Measurements from ENCODE around the gene NR5A1. TPM values are rescaled to one million over a fixed set of nuclear protein-coding genes. Genes with fewer than 3 reads are reported as not detected.

The NR5A1 gene
- total RNA-seq, 1 experiment from 2014 or later: 0.09 TPM

DNA sequence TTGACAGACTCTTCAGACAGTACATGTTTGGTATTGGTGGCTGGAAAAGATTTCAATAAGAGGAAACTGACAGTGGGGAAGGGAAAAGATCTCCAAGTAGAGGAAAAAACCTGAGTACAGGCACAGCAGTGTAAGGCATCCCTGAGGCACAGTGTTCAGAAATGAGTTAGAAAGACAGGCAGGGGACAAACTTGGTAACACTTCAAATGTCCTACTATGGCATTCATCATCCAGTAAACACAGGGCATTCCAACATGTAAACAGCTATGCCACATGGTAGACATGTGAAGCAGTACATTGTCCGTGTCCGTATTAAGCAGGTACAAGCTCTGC, 45.0 kb upstream of the NR5A1 start:
- Mint-ChIP-seq H3K27ac (ENCODE audit: unreplicated experiment) (no peak overlapping the region), H3K9me3 (ENCODE audit: unreplicated experiment) (no peaks in the 10 kb centered on the region), H3K4me1 (ENCODE audit: low read depth, unreplicated experiment) (no peaks in the 10 kb centered on the region), H3K27me3 (ENCODE audit: insufficient read depth, unreplicated experiment) (no peaks in the 10 kb centered on the region), H3K4me3 (ENCODE audit: unreplicated experiment) (no peak overlapping the region), H3K36me3 (ENCODE audit: insufficient read depth, unreplicated experiment) (peaks cover 5% of the 10 kb centered on the region)
- no peak overlapping the region for H3K4me3 ChIP-seq (ENCODE audit: low read depth, low read length)
- BruUV-seq (replicated peaks): no TSS peak
- peaks cover 9% of the 10 kb centered on the region; the same call in 1 of the 2 replicates for H3K4me1 ChIP-seq
- CTCF ChIA-PET: interaction anchor here (0.8 to 3.3 kb wide), 13 partner anchors 11 to 213 kb away, joined by 3 to 27 read pairs (median 5); no protein-coding TSS in a partner anchor
- no peak for DNase-seq
- H3K9me3 ChIP-seq: no peaks in the 10 kb centered on the region
- H3K27me3 ChIP-seq (replicated peaks; ENCODE audit: control insufficient read depth, insufficient read depth, low read length): no peaks in the 10 kb centered on the region
- intact Hi-C loops (cut with micrococcal nuclease; ENCODE audit: unreplicated experiment): loop anchor here (5.0 kb wide), 2 partner anchors 105 to 200 kb away; no protein-coding TSS in a partner anchor
- TF ChIP-seq, protein P1, sequence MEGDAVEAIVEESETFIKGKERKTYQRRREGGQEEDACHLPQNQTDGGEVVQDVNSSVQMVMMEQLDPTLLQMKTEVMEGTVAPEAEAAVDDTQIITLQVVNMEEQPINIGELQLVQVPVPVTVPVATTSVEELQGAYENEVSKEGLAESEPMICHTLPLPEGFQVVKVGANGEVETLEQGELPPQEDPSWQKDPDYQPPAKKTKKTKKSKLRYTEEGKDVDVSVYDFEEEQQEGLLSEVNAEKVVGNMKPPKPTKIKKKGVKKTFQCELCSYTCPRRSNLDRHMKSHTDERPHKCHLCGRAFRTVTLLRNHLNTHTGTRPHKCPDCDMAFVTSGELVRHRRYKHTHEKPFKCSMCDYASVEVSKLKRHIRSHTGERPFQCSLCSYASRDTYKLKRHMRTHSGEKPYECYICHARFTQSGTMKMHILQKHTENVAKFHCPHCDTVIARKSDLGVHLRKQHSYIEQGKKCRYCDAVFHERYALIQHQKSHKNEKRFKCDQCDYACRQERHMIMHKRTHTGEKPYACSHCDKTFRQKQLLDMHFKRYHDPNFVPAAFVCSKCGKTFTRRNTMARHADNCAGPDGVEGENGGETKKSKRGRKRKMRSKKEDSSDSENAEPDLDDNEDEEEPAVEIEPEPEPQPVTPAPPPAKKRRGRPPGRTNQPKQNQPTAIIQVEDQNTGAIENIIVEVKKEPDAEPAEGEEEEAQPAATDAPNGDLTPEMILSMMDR (IDR thresholded peaks at IDR 0.05; ENCODE audit: insufficient read depth in 1 of 2, low read depth in 1 of 2, low read length in 1 of 2, severe bottlenecking in 1 of 2, unreplicated experiment in 1 of 2): no peak
- no peaks in the 10 kb centered on the region for H3K36me3 ChIP-seq (ENCODE audit: control insufficient read depth, insufficient read depth, low read length)
- POLR2A ChIA-PET: interaction anchor here (1.7 kb wide), 1 partner anchor 65 kb away, joined by 4 read pairs; no protein-coding TSS in a partner anchor

DNA sequence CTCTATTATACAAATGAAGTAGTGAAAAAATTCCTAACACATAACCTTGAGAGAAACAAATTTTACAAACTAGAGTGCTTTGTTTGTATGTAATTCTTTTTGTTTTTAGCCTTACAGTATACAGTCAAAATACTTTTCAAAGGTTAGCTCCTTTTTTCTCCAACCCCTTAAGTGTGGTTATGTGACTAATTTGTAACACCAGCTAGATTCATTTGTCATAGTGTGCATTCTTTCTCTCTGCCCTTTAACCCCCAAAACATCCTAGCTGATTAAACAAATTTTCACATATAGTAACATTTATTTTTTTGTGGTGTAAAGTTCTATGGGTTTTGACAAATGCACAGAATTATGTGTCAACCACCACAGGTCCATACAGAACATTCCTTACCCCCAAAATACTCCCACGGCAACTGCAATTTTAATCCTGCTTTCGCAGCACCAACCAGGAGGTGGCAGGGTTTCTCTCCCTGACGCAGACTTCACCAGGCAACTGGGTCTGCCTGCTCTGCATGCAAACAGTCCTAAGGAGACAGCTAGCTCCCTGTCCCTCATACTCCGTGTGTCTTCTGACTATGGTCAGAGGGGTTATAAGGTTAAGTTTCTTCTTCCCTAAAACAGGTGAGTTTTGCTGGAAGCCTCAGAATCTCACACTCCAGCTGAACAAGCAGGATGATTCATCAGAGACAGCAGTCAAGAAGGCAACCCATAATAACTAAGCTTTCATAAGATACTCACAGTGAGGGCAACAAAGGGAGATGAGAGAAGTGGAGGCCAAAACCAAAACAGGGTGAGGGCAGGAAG, 44.5 kb upstream of the NR5A1 start:
- intact Hi-C loops (cut with micrococcal nuclease; ENCODE audit: unreplicated experiment): loop anchor here (1.0 to 5.0 kb wide), 4 partner anchors 66 to 201 kb away; no protein-coding TSS in a partner anchor
- Histone ChIP-seq H3K4me1 (peaks cover 9% of the 10 kb centered on the region; the same call in 1 of the 2 replicates), H3K36me3 (ENCODE audit: control insufficient read depth, insufficient read depth, low read length) (no peaks in the 10 kb centered on the region), H3K27me3 (replicated peaks; ENCODE audit: control insufficient read depth, insufficient read depth, low read length) (no peaks in the 10 kb centered on the region), H3K4me3 (ENCODE audit: low read depth, low read length) (no peak overlapping the region), H3K9me3 (no peaks in the 10 kb centered on the region)
- Mint-ChIP-seq H3K4me1 (ENCODE audit: low read depth, unreplicated experiment) (no peaks in the 10 kb centered on the region), H3K9me3 (ENCODE audit: unreplicated experiment) (no peaks in the 10 kb centered on the region), H3K27me3 (ENCODE audit: insufficient read depth, unreplicated experiment) (no peaks in the 10 kb centered on the region), H3K36me3 (ENCODE audit: insufficient read depth, unreplicated experiment) (peaks cover 5% of the 10 kb centered on the region), H3K4me3 (ENCODE audit: unreplicated experiment) (no peak overlapping the region), H3K27ac (ENCODE audit: unreplicated experiment) (no peak overlapping the region)
- no TSS peak for BruUV-seq (replicated peaks)
- TF ChIP-seq, protein P1 (IDR thresholded peaks at IDR 0.05; ENCODE audit: insufficient read depth in 1 of 2, low read depth in 1 of 2, low read length in 1 of 2, severe bottlenecking in 1 of 2, unreplicated experiment in 1 of 2): peak; percentile 69 to 78
- ChIA-PET POLR2A (interaction anchor here (1.7 kb wide), 1 partner anchor 66 kb away, joined by 4 read pairs; no protein-coding TSS in a partner anchor), CTCF (interaction anchor here (0.5 to 3.3 kb wide), 16 partner anchors 12 to 310 kb away, joined by 3 to 27 read pairs (median 4); no protein-coding TSS in a partner anchor)
- peak; percentile 70 to 77 for DNase-seq

DNA sequence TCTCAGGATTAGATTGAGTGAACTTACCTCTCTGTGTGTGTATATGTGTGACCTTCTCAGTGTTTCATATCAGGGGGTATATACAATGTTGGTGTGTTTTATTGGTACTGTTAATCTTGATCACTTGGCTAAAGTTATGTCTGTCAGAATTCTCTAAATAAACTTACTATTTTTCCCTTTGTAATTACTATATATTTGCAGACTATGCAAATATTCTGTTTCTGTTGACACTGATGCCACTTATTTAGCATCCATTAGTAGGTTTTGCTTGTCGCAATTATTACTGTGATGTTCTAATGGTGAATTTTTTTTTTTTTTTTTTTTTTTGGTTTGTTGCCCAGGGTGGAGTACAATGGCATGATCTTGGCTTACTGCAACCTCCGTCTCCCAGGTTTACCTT, 42.9 kb upstream of the NR5A1 start:
- H3K4me1 Mint-ChIP-seq (ENCODE audit: low read depth, unreplicated experiment): no peaks in the 10 kb centered on the region
- no peak overlapping the region for H3K4me3 Mint-ChIP-seq (ENCODE audit: unreplicated experiment)
- Histone ChIP-seq H3K4me3 (ENCODE audit: low read depth, low read length) (no peak overlapping the region), H3K9me3 (no peaks in the 10 kb centered on the region), H3K27me3 (replicated peaks; ENCODE audit: control insufficient read depth, insufficient read depth, low read length) (no peaks in the 10 kb centered on the region), H3K36me3 (ENCODE audit: control insufficient read depth, insufficient read depth, low read length) (no peaks in the 10 kb centered on the region), H3K4me1 (peaks cover 9% of the 10 kb centered on the region; the same call in 1 of the 2 replicates)
- no peak for DNase-seq
- TF ChIP-seq, protein P1 (IDR thresholded peaks at IDR 0.05; ENCODE audit: insufficient read depth in 1 of 2, low read depth in 1 of 2, low read length in 1 of 2, severe bottlenecking in 1 of 2, unreplicated experiment in 1 of 2): no peak
- CTCF ChIA-PET: no interaction called here
- intact Hi-C loops (cut with micrococcal nuclease; ENCODE audit: unreplicated experiment): loop anchor here (5.0 kb wide), 2 partner anchors 107 to 202 kb away; no protein-coding TSS in a partner anchor
- peaks cover 5% of the 10 kb centered on the region for H3K36me3 Mint-ChIP-seq (ENCODE audit: insufficient read depth, unreplicated experiment)
- POLR2A ChIA-PET: no interaction called here
- BruUV-seq (replicated peaks): no TSS peak
- no peaks in the 10 kb centered on the region for H3K27me3 Mint-ChIP-seq (ENCODE audit: insufficient read depth, unreplicated experiment)
- no peak overlapping the region for H3K27ac Mint-ChIP-seq (ENCODE audit: unreplicated experiment)
- H3K9me3 Mint-ChIP-seq (ENCODE audit: unreplicated experiment): no peaks in the 10 kb centered on the region

All from Caco-2 (cell line).